Measurements from ENCODE around the gene ACTR2.

- no peak for TF ChIP-seq POLR2A (IDR thresholded peaks at IDR 0.05; ENCODE audit: low read depth, low read length)
- no peak for TF ChIP-seq POLR2AphosphoS5 (IDR thresholded peaks at IDR 0.05; ENCODE audit: low read depth, low read length)
Measured at GRCh38 chr2:65298089-65298488, 70.5 kb downstream of the ACTR2 start.

Data from GM12891 (cell line).